PC-9 (cell line): ENCODE measurements around the gene RPS26.

Experiments
- CTCF ChIP-seq: fragments of 200-600 bp; sonication (generic); conservative IDR thresholded peaks from 2 replicates; pipeline ENCODE4 v1.6.1; 2017; ENCODE audit warnings: mixed run types, antibody characterized with exemption, mild to moderate bottlenecking, moderate library complexity
- EZH2 ChIP-seq: fragments of 200-600 bp; sonication (generic); IDR thresholded peaks from 2 replicates; pipeline ENCODE4 v1.8.0; 2017; ENCODE audit warnings: antibody characterized with exemption, low read depth

- TF ChIP-seq CTCF = no peak
- no peak for TF ChIP-seq EZH2
These were observed 661 bp upstream of the RPS26 start for GRCh38 chr12:56040963-56041551.
